GM13976 (cell line): ENCODE data around the gene CTTNBP2.

Experiments used
- DNase-seq: peaks from one replicate; pipeline ENCODE4 v3.0.0; 2012; ENCODE audit warnings: low spot score
- in situ Hi-C: fragments of 300-500 bp; cut with MboI; formaldehyde crosslinking; loops from one replicate; pipeline ENCODE4 v1.12.0; 2022; ENCODE audit warnings: low sequenced_read_pairs, mixed read lengths, inconsistent platforms; ENCODE audit not compliant: unreplicated experiment
- TF ChIP-seq, protein P1 (sequence below): IDR thresholded peaks from 2 replicates; pipeline ENCODE4 v1.5.1; 2012; ENCODE audit warnings: borderline replicate concordance, mild to moderate bottlenecking; ENCODE audit not compliant: insufficient read depth; ENCODE audit errors: extremely low read depth, missing control alignments, control extremely low read depth

The CTTNBP2 gene

DNA sequence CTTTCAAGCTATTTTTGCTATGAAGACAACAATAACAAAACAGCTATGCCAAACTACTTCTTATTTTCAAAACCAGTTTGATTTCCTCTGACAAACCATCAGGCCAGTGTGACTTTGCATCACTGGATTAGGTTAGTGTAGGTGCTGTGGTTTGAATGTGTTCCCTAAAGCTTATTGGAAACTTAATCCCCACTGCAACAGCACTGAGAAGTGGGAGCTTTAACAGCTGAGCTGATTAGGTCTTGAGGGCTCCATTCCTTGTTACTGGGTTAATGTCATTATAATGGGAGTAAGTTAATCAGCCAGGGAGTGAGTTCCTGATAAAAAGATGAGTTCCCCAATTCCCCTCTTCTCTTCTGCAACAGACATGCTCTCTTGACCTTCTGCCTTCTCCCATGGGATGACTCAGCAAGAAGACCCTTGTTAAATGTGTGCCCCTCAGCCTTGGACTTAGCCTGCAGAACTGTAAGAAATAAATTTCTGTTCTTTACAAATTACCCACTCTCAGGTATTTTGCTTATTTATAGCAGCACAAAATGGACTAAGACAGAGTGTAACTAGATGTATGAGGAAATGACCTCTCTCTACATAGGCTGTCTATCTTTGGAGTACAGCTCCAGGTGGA, 186.8 kb downstream of the CTTNBP2 start:
- no peak for DNase-seq
- in situ Hi-C loops = no loop called here
- TF ChIP-seq, protein P1, sequence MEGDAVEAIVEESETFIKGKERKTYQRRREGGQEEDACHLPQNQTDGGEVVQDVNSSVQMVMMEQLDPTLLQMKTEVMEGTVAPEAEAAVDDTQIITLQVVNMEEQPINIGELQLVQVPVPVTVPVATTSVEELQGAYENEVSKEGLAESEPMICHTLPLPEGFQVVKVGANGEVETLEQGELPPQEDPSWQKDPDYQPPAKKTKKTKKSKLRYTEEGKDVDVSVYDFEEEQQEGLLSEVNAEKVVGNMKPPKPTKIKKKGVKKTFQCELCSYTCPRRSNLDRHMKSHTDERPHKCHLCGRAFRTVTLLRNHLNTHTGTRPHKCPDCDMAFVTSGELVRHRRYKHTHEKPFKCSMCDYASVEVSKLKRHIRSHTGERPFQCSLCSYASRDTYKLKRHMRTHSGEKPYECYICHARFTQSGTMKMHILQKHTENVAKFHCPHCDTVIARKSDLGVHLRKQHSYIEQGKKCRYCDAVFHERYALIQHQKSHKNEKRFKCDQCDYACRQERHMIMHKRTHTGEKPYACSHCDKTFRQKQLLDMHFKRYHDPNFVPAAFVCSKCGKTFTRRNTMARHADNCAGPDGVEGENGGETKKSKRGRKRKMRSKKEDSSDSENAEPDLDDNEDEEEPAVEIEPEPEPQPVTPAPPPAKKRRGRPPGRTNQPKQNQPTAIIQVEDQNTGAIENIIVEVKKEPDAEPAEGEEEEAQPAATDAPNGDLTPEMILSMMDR = no peak

DNA sequence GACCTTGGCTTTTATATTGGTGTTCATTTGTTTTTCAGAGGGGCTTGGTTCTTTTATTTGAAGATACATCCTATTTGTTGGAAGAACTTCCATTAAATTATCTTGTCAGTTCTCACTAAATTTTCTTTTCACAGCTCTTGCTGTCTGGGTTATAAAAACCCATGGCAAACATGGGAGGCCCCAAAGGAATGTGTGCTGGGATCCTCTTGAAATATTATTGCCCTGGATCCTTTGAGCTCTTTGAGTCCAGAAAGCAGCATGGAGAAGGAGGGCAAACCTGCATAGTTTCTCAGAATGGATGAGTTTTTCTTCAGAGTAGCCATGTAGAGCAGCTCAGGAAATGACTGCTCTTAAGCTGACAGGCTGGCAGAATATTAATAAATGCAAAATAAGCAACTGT, 187.4 kb downstream of the CTTNBP2 start:
- no peak for DNase-seq
- in situ Hi-C loops = no loop called here
- TF ChIP-seq, protein P1 = no peak

DNA sequence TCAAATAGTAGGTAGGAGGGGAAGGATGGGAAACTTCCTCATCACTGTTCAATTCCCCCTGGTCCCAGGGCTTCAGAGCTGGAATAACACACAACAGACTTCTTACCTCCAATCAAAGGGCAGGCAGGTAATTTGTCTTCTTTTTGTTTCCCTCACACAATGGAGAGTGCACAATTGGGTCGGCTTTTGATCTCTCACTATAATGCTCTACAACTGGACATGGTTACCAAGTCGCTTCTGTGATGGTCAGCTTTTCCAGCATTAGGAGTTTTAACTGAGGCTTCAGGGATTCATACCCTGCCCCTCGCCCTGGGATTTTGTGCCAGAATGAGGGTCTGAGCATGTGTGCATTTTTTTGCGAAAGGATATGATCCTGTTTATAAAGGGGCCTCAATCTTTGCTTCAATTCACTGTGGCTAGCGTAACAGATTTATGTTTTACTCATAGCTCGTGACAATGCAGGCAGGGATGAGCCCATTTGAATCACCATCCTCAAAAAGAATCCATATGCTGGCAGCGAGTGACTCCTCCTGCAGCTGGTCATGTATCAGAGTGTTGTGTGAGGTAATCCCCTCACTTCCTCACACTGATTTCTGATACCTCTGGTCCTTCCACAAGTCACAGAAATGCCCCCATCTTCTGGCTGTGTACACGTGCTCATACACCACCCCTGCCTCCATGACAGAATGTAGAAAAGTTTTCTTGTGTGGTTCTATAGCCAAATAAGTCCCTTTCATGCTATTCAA, 189.6 kb downstream of the CTTNBP2 start:
- TF ChIP-seq, protein P1 = no peak
- no peak for DNase-seq
- in situ Hi-C loops = no loop called here

DNA sequence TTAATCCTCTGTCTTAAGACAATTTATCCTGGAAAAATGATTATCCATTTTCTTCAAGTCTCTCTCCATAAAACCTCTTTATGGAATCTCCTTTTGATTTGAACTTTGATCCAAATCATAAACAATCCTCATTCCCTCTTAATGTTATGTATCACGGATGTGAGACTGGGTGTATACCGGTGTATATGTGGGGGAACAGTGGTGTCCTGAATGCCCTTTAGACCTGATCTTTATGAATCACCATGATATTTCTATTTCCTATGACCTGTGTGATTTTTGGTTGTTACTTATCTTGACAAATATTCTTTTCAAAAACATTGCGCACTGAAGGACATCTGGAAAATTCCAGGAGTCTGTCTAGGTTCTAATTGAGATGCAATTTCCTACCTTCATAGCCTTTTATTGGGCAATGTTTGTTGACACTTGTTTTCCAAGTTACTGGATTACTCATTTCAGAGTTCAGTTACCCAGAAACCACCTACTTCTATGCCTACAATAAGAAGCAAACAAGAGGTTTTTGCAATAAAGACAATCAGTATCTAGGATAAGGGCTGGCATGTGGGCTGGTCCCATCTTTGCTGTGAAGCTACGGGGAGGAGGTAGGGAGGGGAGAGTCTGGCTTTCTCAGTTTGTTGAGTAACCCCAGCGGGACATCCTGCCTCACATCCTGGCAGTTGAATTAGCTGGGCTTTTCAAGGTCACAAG, 190.4 kb downstream of the CTTNBP2 start:
- TF ChIP-seq, protein P1 = no peak
- no peak for DNase-seq
- in situ Hi-C loops = no loop called here

DNA sequence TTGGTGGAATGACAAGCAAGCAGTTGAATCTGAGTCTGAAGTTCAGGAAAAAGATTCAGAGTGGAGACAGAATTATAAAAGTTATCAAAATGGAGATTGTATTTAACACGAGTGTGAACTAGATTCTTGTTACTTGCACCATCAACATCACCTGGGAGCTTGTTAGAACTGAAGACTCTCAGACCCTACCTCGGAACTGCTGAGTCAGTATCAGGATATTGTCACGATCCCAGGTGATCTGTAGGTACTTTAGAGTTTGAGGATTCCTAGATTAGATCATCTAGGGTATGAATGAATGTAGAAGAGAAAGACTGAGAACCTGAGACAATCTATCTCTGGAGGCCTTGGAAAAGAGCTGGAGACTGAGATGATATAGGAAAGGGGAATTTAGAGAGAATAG, 194.1 kb downstream of the CTTNBP2 start:
- TF ChIP-seq, protein P1 = no peak
- no peak for DNase-seq
- in situ Hi-C loops = no loop called here

DNA sequence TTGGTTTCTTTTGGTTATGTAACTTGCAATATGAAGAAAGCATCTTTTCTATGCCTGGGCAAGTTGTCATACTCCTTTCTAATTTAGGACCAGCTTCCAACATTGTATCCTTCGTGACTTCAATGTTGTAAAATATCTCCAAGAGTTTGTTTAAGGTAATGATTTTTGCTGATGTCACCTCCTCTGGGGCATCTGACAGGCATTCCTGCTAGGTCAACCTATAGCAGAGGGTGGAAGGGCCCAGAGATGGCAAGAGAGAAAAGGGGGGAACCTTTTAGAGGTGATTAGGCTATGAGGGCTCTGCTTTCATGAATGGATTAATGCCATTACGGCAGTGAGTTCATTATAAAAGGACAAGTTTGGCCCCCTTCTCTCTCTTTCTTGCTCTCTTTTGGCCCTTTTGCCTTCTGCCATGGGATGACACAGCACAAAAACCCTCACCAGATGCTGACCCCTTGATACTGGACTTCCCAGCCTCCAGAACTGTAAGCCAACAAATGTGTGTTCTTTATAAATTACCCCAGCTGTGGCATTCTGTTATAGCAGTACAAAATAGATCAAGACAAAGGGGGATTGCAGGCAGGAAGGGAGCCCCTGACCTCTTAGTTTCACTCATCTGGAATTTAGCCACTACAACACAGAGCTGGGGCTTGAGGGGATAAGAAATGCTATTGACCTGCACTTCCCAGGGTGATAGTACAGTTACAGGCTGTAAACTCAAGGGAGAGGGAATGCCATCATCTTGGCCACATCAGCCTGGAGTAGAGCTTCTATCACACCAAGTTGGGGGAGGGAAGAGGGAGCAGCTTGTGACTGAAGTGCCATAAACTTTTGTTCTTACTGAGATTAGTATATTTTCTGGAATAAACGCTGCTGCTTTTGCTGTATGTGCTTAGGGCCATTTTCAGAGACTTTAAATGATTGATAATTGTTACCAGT, 197.5 kb downstream of the CTTNBP2 start:
- DNase-seq = no peak
- in situ Hi-C loops = no loop called here
- TF ChIP-seq, protein P1 = no peak
